Measurements from ENCODE around the gene CCR3.

CCR3 gene

DNA sequence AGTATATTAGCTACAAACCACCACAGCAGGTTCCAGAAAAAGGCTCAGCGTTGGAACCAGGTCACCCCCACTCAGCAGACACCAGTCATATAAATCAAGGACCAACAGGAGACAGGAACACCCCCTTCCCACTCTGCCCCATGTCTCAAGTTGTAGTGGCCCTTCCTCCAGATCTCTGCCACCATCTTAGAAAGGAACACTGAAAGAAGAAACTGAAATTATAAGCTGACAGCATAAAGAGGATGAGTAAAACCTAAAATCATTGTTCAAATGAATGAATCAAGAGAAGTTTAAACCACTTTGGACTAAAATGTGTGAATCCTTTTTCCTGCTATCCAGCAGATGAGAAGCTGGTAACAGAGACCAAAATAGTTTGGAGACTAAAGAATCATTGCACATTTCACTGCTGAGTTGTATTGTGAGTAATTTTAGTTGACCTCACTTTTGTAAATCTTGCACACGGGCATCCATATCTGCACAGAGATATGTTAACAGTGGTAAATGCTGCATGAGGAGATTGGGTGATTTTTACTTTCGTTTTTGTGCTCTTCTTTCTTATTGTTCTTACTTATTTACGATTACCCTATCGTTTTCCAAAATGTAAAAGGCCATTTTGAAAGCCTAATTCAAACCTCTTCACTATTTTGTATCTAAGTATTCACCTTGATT lies 19.8 kb downstream of the CCR3 start:
- DNase-seq: no peak

DNA sequence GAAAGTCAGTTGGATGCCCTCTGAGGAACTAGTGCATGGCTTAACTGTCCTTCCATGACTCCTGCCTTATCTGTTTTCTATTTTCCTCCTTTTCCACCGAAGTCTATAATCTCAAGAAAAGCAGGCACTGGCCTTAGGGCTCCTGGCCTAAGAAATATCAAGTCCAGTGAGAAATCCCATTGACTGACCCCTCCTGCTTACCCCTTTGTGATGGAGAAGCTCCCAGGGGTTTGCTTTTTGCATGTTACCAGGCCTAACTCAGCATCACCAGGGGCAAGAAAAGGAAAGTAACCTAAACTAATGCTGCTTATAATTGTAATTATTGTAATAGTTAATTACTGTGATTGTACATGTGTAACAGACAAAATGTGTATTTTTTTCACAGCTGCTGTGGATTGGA lies 21.7 kb downstream of the CCR3 start:
- DNase-seq: no peak
- in situ Hi-C loops (cut with HindIII; ENCODE audit: low pct_ligation_motif_present, low pct_unique_long_range_greater_than_20kb, low sequenced_read_pairs): no loop called here

More for the DNA sequence above, 19.8 kb downstream of the CCR3 start:
- in situ Hi-C loops (cut with HindIII; ENCODE audit: low pct_ligation_motif_present, low pct_unique_long_range_greater_than_20kb, low sequenced_read_pairs): no loop called here

DNA sequence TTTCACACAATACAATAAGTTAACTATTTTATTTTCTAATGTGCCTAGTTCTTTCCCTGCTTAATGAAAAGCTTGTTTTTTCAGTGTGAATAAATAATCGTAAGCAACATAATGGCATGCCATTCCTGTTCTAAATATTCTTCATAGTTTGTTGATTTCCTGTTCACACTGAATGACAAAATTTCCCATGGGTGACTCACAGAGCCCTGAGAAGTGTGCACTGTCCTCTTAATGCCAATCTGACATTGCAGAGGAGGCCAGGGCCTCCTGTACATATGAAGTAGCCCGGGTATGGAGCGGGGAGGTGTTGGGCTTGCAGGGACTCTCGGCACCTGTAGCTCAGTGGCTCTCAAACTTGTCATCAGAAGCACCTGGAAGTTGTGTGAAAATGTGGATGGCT lies 24.3 kb downstream of the CCR3 start:
- in situ Hi-C loops (cut with HindIII; ENCODE audit: low pct_ligation_motif_present, low pct_unique_long_range_greater_than_20kb, low sequenced_read_pairs): no loop called here

DNA sequence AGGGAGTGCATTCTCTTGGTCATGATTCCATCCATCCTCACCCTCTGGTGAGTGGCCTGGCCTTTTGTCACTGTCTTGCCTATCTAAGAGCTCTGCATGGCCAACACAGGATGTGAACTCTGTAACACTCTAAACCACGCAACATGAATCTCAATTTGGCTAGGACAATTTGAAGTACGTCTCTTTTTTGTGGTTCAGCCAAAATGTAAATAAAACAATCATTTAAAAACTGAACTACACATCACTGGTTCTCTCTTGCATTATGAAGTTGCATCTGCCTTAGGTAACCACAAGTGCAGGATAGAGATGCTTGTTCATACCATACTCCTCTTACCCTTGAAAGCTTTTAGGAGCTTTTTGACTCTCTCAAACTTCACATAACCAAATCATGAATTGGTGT lies 27.3 kb downstream of the CCR3 start:
- no peak for DNase-seq
- in situ Hi-C loops (cut with HindIII; ENCODE audit: low pct_ligation_motif_present, low pct_unique_long_range_greater_than_20kb, low sequenced_read_pairs): no loop called here

More for the DNA sequence above, 24.3 kb downstream of the CCR3 start:
- DNase-seq: no peak

DNA sequence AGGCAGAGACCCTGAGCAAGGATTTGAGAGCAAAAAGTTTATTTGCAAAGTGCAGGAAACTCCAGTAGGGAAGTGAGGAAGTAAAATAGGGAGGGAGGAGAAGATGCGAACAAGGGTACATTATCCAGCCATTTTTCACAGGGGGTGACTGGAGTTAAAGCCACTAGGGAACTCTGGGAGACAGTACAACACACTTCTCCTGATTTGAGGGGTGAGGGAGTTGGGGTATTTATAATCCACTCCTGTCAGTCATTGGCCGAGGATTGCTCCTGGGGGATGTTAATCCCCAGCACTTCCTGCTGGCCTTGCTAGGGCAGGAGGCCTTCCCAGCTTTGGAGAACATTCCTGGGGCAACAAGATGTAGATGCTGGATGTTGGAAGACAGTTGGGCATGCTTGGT lies 28.2 kb downstream of the CCR3 start:
- DNase-seq: no peak
- in situ Hi-C loops (cut with HindIII; ENCODE audit: low pct_ligation_motif_present, low pct_unique_long_range_greater_than_20kb, low sequenced_read_pairs): no loop called here

- DNase-seq: no peak
- in situ Hi-C loops (cut with HindIII; ENCODE audit: low pct_ligation_motif_present, low pct_unique_long_range_greater_than_20kb, low sequenced_read_pairs): no loop called here
Measured at GRCh38 chr3:46271209-46271745, 29.0 kb downstream of the CCR3 start.

- no peak for DNase-seq
- in situ Hi-C loops (cut with HindIII; ENCODE audit: low pct_ligation_motif_present, low pct_unique_long_range_greater_than_20kb, low sequenced_read_pairs): no loop called here
Measured at GRCh38 chr3:46272028-46272451, 29.8 kb downstream of the CCR3 start.

GRCh38 chr3:46276497-46277099 lies 34.3 kb downstream of the CCR3 start:
- peak; percentile 24 for DNase-seq
- in situ Hi-C loops (cut with HindIII; ENCODE audit: low pct_ligation_motif_present, low pct_unique_long_range_greater_than_20kb, low sequenced_read_pairs): no loop called here

DNA sequence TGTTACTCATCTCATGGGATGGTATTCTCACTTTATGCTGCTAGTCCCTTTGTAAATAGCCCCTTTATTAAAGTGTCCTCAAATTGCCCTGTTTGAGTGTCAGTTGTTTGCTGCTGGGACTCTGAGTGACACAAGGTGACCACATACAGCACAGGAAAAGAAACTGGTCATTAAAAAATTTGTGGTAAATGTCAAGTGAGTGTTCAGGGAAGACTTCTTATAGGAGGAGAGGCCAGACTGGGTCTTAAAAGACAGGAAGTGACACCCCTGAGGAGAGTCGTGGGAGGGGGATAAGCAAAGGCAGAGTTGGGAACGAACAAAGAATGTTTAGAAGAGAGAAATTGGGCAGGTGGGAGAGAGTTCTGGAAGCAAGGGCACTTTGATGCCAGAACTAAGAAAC lies 35.2 kb downstream of the CCR3 start:
- DNase-seq: no peak
- in situ Hi-C loops (cut with HindIII; ENCODE audit: low pct_ligation_motif_present, low pct_unique_long_range_greater_than_20kb, low sequenced_read_pairs): no loop called here

DNA sequence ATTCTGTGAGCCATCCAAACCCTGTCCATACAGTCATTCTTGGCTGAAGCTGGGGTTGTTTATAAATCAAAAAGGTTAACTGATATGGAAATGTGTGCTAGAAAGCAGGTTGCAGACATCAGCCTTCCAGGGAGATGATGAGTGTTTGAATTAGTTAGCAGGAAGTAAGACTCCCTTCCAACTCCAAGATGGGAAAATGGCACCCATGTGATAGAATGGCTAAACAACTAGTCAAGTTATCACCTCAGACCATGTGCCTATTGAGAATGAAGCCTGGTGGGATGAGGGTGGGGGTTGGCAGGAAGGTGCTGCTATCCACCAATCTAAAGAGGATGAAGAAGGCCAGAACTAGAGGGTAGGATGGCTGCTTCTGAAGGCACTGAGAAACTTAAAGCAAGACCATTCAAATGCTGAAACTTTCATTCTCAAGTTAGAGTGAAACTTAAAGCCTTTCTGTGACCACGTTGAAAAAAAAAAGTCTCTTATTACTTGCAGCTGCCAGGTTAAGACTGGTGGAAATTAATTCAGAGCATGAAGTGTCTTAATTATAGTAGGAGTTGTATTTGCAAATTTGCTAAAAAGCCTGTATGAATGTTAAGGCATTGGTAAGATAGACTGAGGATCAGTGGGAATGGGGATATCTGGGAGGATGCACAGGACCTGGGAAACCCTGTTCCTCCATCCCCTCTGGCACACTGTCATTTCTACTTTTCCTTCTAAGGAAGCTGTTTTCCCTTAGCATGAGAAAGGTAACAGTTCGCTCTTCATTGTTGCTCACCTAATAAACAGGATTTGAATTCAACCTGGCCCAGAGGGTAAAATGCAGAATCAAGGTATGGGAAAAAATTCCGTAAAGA lies 36.8 kb downstream of the CCR3 start:
- in situ Hi-C loops (cut with HindIII; ENCODE audit: low pct_ligation_motif_present, low pct_unique_long_range_greater_than_20kb, low sequenced_read_pairs): no loop called here
- no peak for DNase-seq

GRCh38 chr3:46280105-46280797 lies 38.0 kb downstream of the CCR3 start:
- no peak for DNase-seq
- in situ Hi-C loops (cut with HindIII; ENCODE audit: low pct_ligation_motif_present, low pct_unique_long_range_greater_than_20kb, low sequenced_read_pairs): no loop called here

DNA sequence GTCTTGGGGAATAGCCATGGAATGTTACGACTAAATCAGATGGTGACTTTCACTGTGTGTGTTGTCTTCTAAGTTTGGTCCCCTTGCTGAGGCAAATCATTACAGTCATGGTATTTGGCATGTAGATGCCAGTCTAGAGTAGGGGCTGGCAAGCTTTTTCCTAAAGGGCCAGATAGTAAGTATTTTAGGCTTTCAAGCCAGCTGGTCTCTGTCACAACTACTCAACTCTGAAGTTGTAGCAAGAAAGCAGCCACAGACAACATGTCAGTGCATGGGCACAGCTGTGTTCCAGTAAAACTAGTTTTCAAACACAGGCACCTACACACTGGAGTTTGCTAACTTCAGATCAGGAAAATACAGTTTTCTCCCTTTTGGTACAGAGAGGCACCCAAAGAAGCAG lies 39.3 kb downstream of the CCR3 start:
- DNase-seq: no peak
- in situ Hi-C loops (cut with HindIII; ENCODE audit: low pct_ligation_motif_present, low pct_unique_long_range_greater_than_20kb, low sequenced_read_pairs): no loop called here

DNA sequence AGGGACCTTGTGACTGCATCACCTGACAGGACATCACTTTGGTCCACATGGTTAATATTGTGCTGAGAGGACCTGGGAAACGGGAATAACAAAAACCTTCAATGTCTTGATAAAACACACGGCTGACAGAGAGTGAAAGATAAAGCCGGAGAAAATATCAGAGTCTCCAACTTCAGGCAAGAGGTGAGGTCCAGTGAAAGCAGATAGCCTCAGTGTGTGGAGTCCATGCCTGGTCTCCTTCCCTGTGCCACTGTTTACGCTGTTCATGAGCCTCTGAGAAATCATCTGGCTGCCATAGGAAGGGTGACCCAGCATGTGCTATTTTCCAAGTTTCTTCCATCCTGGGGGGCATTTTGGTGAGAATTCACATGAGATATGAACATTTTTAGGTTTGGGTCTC lies 39.8 kb downstream of the CCR3 start:
- in situ Hi-C loops (cut with HindIII; ENCODE audit: low pct_ligation_motif_present, low pct_unique_long_range_greater_than_20kb, low sequenced_read_pairs): no loop called here
- DNase-seq: no peak

DNA sequence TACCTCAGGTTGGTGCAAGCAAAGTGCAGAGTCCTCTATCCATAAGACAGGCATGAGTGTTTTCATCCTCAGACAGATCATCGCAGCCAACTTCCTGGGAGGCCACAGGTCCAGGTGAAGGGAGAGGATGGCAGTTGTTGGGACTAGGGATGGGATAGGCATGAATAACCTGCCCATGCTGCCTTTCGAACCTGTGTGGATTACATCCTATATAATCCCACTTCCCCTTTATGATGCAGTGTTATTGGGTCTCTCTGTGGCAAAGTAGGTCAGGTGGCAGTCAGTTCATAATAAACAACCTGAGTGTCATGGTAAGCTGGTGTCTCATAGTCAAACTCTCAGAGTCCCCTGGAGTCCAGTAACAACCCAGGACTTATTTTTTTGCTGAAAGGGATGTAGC lies 40.4 kb downstream of the CCR3 start:
- no peak for DNase-seq
- in situ Hi-C loops (cut with HindIII; ENCODE audit: low pct_ligation_motif_present, low pct_unique_long_range_greater_than_20kb, low sequenced_read_pairs): no loop called here

DNA sequence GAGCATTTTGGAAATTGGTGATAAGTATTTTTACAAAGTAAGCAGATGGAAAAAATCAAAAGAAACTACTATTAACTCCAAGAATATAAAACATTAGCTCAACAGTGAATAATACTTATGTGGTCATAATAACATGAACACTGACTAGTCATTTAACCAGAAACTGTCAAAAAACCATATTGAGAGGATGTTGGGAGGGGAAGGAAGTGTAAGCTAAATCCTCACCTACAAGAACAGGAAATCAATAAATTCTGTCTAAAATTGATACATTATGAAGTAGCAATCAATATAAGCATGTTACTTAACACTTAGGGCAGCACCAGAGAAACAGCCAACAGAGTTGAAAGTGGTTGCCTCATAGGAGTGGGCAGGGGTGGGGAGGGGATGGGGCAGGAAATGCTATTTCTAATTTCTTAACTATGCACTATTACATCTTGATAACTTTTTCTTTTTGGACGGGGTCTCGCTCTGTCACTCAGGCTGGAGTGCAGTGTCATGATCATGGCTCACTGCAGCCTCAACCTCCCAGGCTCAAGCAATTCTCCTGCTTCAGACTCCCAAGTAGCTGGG lies 41.7 kb downstream of the CCR3 start:
- in situ Hi-C loops (cut with HindIII; ENCODE audit: low pct_ligation_motif_present, low pct_unique_long_range_greater_than_20kb, low sequenced_read_pairs): no loop called here
- no peak for DNase-seq

DNA sequence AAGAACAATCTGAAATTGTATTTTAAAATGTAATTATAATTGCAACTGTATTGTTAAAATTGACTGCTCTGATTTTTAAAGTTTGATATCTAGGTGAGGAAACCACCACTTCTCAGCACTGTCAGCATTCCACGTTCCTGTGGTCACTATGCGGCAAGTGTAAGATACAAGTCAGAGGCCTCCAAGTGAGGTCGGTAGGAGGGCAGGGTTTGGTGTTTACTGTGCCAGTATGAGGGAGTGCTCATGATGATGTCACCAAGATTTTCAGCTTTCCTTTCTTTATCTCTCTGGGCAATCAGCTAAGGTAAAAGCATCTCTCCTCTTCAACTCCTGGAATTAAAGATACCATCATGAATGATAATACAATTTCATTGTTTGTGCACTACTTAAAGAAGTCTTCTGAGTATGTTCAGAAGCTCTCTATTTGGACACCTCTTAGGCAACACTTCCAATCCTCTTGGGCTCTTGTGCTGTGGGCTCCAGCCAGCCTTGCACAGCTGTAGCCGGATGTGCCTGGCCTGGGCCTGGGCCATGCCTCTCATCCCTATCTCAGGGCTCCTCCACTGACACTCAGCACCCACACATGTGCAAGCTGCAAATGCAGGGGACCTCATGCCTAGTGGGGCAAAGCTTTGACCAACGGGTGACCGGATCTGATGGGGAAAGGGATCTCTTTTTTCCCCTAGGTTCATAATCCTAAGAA lies 42.9 kb downstream of the CCR3 start:
- in situ Hi-C loops (cut with HindIII; ENCODE audit: low pct_ligation_motif_present, low pct_unique_long_range_greater_than_20kb, low sequenced_read_pairs): no loop called here
- no peak for DNase-seq

- in situ Hi-C loops (cut with HindIII; ENCODE audit: low pct_ligation_motif_present, low pct_unique_long_range_greater_than_20kb, low sequenced_read_pairs): no loop called here
- DNase-seq: no peak
Measured at GRCh38 chr3:46285931-46286619, 43.8 kb downstream of the CCR3 start.
